Fibroblast of peridontal ligament (primary cell): Measurements from ENCODE around the gene SMAD6.
"Not testable (repeated sequence)": the region's sequence is repeated elsewhere in the genome, so short reads cannot be mapped to it uniquely, and the experiment has no call there.

Experiments used
- DNase-seq: peaks from one replicate; pipeline ENCODE4 v3.0.0-alpha.2; 2010; ENCODE audit errors: extremely low read depth

The SMAD6 gene

DNA sequence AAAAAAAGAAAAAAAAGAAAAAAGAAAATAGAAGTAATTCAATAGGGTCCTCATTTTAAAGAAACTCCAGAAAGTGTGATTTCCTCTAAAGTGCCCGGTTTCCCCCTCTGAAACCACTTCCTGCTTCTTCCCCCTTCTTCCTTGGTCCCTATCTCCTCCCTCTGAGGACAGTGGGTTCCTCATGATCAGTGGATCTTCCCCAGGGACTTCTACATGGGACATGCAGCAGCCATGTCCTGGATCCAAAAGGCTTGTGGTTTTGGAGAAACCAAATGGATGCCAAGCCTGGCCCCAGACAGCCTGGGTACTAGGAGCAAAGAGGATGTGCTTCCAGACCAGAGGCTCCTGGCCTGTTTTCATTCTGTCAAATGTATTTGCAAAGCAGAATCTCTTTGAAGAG is 26.6 kb upstream of the SMAD6 start:
- DNase-seq, result no peak

DNA sequence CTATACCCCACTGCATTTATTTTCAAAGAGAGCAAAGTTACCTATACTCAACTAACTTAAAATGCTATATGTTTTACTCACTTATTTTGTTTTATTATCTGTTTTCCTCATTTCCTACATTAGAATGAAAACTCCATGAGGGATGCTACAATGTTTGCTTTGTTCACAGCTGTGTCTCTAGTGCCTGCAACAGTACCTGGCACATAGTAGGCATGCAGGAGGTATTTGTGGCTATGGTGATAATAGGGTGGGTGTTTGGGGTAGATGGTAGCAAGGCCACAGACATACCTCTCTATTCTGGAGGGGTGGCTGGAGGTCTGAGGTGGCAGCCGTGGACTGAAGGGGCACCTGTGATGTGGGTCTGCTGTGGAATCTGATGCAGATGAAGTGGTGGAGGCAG is 24.7 kb upstream of the SMAD6 start:
- DNase-seq, result no peak

DNA sequence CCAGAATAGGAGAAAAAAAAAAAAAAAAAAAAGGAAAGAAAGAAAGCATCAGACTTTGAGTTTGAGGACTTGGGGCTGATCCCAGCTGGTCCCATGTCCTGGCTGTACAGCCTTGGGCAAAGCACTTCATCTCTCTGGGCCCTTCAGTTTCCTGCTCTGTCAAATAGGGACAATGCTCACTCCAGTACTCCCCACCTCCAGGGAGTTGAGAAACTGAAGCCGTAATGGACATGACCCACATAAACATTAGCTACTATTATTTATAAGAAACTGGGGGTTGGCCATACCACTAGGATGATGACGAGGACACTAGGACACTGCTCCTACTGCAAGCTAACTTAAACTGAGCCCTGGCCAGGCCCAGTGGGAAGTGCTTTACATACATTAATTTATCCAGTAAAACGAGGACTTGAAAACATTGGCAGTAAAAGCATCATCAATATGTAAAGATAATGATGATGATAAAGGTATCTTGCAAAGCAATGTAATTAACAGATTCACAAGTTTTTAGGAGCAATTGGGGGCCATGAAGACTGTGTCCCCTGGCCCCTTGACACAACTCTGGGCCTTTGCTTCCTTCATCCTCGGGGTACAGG is 22.9 kb upstream of the SMAD6 start:
- DNase-seq, result no peak

DNA sequence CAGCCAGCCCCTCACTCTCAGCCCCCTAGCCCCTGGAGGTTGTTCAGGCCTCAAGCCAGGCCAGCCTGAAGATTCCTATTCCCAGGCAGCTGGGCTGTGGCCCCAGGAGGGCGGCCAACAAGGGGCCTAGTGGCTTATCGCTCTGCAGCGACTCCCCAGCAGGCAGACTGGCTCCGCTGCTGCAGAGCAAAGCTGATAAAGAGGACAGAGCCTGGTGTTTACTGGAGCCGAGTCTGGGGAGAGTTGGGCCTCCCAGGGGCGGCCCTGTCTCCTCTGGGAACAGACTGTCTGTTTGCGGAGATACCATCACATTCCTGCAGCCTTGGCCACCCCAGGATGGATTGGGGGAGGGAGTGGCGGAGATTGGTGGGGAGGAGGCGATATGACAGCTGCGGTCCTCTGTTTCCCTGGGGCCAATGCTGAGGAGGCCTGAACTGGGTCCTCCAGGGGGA is 22.4 kb upstream of the SMAD6 start:
- no peak for DNase-seq

DNA sequence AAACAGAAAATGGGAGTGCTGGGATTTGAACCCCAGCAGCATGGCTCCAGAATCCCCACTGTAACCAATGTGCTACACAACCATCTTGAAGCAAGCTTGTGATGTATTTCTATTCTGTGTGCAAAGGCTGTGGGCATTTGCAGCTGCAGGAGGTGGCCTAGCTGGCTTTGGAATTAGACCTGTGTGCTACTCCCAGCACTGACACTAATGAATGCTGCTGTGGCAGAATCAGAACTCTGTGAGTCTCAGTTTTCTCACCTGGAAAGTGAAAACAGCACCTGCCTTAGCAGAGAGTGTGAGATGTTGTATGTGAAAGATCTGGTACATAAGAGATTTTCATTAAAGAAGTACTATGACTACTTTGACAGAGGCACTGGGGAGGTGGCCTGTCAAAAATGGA is 21.5 kb upstream of the SMAD6 start:
- no peak for DNase-seq

DNA sequence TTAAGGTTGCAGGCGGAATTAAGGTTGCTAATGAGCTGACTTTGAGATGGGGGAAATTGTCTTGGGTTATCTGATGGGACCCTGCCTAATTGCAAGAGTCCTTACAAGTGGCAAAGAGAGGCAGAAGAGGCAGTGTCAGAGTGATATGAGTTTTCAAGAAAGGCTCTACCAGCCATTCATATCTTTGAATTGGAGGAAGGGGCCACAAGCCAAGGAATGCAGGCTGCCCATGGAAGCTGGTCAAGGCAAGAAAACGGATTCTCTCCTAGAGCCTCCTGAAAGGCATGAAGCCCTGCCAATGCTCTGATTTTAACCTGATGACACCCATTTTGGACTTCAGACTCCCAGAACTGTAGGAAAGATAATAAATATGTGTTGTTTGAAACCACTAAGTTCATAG is 20.6 kb upstream of the SMAD6 start:
- DNase-seq, result no peak

DNA sequence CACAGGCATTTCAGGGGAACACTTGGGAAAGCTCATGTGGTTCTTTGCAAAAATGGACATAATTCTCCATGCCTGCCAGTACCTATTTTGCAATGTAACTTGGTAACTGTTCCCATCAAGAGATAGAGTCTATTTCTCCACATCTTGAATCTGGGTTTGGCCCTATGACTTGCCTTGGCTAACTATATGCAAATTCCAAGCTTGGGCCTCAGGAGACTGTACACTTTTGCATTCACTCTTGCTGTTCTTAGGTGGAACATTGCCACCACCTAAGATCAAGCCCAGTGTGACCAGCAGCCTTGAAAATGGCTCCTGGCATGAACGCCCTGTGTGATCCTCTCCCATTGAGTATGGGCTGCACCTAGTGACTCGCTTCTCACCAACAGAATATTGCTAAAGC is 19.8 kb upstream of the SMAD6 start:
- DNase-seq, result no peak

DNA sequence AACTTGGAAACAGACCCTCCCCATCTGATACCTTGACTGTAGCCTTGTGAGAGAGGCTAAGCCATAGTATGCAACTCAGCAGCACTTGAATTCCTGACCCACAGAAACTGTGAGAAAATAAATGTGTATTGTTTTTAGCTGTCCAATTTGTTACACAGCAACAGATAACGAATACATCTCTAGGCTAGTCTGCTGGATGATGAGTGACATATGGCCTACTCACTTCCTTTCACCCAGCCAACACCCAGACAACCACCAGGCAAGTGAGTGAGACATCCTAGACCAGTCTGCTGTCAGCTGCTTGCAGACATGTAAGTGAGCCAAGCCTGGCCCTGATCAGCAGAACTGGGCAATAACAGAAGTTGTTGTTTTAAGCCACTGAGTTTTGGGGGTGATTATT is 19.2 kb upstream of the SMAD6 start:
- peak; percentile 32 for DNase-seq

DNA sequence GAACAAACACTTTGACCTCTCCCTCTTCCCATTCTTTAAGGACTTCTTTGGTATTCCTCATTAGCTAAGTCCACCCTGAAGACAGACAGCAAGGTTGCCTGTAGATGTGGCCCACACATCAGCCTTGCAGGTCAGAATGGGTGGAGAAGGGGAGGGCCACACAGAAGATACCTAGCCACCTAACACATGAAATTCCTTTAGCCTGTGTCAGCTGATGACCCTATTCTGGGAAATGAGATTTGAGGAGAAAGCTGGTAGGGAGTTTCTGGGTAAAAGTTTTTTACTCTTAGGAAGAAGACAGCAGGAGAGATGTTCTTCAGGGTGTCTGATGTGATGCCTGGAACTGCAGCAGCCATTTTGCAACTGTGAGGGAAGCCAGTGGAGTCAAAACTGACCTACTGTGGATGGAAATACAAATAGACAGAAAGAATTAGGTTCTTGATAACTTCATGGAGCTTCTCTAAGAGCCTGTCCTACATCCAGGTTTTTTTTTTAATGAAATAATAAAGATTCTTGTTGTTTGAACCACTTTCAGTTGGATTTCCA is 17.8 kb upstream of the SMAD6 start:
- no peak for DNase-seq

DNA sequence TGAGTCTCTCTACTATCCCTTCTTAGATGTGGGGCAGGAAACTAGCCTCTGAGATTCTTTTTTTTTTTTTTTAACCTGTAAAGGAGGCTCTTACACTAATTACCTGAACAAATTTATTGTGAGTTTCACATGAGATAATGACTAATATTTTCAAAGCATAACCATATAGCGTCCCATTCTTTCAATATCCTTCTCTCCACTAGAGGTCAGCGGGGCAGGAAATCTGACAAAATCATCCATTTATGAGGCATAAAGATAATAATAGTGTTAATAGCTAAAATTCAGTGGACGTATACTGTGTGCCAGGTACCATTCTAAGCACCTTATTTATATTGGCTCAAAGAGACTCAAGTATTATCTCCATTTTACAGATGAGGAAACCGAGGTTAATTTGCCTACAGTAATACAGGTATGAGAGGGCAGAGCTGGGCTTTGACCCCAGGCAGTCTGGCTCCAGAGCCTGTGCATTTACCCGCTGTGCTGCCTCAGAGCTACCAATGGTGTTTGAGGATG is 16.3 kb upstream of the SMAD6 start:
- DNase-seq, result no peak

DNA sequence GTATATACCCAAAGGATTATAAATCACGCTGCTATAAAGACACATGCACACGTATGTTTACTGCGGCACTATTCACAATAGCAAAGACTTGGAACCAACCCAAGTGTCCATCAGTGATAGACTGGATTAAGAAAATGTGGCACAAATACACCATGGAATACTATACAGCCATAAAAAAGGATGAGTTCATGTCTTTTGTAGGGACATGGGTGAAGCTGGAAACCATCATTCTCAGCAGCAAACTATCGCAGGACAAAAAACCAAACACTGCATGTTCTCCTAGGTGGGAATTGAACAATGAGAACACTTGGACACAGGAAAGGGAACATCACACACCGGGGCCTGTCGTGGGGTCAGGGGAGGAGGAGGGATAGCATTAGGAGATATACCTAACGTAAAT is 11.1 kb upstream of the SMAD6 start:
- DNase-seq, result not testable (repeated sequence)

DNA sequence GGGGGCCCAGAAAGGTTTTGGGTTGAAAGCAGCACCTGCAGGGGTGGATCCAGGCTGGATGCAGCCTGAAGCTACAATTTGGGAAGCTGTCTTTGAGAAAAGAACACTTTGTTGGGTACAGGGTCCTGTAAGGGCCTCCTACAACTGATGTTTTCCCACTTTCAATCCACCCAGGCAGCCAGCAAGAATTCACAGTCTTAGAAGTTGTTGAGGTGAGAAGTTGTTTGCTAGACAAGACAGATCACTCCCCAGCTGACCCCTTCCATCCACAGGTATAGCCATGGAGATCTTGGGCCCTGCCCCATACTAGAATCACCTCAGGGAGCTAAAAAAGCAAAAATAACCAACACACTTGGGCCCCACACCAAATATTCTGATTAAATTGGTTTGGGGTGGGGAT is 10.3 kb upstream of the SMAD6 start:
- no peak for DNase-seq

DNA sequence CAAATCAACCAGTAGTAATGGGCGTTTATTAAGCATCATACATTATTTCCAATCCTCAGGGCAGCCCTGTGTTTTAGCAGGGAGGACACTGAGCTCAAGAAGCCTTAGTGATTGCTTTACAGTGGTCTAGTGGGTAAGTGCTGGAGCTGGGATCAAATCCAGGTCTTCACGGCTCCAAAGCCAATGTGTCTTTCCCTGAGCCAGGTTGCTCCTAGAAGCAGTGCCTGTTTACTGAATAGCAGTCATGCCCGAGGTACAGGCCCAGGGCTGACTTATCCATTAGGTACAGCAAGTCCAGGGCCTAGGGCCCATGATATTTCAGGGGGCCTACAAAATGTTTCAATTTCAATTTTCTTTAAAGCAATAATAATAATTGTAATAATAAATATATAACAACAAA is 9.6 kb upstream of the SMAD6 start:
- no peak for DNase-seq

DNA sequence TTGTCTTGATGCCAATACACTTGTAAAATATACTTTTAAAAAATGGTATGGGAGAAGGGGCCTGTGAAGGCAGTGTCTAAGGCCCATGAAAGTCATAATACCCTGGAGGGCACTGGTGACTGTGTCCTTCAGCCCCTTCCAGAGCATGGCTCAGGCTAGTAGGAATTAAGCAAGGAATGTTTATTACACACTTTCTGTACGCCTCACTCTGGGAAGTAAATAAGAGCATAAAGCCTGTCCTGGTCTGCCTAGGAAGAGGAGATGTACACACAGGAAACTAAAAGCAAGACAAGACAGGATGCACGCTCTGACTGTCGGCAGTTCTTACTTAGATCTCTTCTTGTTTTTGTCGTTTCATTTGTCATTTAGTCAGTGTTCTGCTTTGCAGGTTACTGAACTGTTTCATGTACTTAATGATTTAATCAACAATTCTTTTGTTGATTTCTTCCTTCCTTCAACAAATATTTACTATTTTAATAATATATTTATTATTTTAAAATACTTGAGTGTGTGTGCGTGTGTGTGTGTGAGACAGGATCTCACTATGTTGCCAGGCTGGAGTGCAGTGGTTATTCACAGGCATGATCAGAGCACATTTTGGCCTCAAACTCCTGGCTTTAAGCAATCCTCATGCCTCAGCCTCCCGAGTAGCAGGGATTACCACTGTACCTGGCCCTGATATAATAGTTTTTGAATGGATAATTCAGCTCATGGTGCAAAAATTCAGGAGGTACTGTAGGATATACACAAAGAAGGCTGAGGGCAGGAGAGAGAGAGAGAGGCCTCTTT is 9.0 kb upstream of the SMAD6 start:
- DNase-seq, result no peak

DNA sequence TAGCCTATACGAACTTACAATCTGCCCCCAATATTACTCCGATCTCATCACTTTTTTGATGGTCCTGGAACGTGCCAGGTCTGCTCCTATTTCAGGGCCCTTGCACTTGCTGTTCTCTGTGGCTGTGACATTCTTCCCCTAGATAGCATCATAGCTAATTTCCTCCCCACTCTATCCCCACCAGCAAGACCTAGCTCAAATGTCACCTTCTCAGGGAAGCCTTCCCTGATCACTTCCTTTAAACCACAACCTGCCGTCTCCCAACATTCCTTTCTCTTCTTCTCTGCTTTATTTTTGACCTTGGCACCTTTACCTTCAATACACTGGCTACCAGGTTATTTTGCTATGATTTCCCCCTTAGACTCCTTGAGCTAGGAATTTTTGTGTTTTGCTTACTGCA is 5.3 kb upstream of the SMAD6 start:
- no peak for DNase-seq

DNA sequence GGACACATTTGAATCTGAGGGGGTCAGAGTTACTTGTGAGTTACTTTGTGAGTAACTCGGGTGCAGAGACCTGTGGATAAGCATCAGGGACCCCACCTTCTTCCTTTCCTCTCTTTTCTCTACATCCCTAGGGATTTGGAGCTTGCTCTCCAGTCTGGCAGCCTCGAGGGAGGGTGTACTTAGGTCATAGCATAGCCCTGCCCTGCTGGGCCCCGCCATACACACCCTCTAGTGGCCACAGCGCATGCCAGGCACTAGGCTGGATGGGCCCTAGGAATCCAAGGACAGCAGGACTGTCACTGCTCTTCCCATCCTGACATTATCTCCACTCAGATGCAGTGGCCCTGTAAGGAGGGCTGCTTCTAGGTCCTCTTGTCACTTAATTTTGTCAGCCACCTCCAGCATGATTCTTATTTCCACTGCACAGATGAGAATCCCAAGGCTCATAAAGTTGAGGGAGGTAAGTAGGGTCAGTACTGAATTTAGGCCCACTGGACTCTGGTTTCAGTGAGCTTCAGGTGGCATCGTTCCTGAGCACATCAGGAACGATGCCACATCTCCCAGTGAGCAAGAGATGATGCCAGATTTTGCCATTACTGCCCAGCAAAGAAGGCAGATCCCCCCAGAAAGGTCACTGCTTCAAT is 3.6 kb upstream of the SMAD6 start:
- DNase-seq, result peak; percentile 71

DNA sequence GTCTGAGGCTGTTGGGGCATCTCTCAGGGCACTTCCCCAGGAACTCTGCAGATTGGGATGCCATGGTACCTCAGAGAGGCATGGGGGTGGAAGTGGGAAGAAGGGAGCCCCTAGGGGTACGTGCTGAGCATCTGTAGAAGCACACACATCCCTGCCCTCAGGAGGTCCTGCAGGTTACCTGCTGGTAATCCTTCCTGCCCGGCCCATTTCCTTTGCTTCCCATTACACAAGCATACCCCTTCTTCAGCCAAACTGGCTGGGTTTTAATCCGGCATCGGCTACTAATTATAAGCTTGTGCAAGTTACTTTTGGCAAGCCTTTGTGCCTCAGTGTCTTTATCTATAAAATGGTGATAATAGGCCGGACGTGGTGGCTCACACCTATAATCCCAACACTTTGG is 3.1 kb upstream of the SMAD6 start:
- DNase-seq, result no peak

DNA sequence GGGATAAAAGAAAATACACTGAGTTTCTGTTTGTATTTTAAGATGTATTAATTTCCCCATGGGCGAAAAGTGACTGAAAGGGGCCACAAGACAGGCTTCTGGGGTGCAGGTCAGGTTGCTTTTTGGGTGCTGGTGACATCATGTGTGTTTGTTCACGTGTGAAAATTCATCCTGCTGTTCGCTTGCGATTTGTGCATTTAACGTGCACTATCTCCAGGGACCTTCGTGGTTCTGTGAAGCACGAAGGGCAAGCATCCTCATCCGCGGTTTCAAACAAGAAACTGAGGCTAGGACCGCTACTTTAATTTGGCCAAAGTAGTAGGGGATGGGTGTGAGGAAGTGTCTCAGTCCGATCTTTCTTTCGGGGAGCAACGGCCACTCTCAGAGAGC is 1.6 kb upstream of the SMAD6 start:
- DNase-seq, result no peak

DNA sequence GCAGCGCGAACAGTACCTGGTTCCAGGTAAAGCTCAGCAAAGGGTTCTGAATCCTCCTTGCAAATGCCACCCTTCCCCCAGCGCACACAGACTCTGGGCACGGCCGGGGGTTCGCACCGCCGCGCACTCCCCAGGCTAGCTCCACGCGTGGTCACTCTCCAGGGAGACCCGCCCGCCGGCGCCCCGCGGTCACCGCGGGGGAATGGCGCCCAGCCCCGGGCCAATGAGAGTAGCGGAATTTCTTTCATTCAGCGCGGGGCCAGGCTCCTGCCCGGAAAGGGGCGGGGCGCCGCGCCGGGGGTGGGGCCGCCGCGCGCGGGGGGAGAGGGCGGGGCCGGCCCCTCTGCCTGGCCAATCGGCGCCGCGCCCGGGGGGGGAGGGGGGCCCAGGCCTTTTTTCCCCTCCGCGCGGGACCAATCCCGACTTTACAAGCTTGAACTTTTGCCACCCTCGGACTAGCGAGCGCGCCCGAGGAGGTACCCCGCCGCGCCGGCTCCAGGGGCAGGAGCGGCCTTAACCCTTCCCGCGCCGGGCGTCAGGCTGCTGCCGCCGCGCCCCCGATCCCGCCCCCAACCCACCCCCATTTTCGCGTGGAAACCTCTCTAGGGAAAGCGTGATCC is 1.1 kb upstream of the SMAD6 start:
- peak; percentile 91 for DNase-seq

DNA sequence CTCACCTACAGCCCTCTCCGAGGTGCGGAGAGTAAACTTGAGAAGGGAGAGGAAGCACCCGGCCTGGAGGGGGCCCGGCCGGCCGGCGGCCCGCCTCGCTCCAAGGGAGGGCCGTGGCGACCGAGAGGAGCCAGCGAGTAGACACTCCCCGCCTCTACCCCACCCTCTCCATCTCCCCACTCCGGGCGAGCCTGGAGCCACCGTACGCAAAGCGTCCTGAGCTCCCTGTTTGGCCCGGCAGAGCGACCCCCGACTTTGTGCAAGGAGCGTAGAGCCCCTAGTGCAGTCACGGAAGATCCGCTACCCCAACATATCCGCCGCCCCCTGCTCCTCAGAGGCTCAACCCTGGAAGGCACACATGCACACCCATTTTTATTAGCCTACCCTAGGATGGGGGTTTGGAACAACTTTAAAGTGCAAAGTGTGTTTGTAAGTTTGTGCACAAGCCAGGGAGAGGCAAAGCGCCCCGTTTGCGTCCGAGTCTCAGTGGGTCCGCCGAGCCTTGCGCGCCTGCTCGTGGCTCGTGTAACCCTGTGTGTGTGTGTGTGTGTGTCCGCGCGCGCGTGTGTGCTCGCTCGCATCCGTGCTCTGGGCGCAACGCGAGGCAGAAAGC is 508 bp upstream of the SMAD6 start:
- DNase-seq, result peak; percentile 51

DNA sequence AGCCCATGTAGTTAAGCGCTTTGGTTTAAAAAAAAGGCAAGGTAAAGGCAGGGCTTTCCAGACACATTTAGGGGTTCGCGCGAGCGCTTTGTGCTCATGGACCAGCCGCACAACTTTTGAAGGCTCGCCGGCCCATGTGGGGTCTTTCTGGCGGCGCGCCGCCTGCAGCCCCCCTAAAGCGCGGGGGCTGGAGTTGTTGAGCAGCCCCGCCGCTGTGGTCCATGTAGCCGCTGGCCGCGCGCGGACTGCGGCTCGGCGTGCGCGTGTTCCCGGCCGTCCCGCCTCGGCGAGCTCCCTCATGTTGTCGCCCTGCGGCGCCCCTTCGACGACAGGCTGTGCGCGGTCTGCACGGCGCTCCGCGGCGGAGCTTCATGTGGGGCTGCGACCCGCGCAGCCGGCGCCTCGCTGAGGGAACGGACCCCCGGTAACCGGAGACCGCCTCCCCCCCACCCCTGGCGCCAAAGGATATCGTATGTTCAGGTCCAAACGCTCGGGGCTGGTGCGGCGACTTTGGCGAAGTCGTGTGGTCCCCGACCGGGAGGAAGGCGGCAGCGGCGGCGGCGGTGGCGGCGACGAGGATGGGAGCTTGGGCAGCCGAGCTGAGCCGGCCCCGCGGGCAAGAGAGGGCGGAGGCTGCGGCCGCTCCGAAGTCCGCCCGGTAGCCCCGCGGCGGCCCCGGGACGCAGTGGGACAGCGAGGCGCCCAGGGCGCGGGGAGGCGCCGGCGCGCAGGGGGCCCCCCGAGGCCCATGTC is 927 bp downstream of the SMAD6 start:
- no peak for DNase-seq
